Chondrocyte (in vitro differentiated cells): ENCODE results near the gene SORT1. TPM values are rescaled to one million over a fixed set of nuclear protein-coding genes. Genes with fewer than 3 reads are reported as not detected.

Experiments
- DNase-seq: peaks from one replicate; pipeline ENCODE4 v3.0.0; 2021; ENCODE audit warnings: mixed read lengths, low spot score
- H3K27ac Mint-ChIP-seq: one replicate; pipeline ENCODE4 v1.8.0; 2021; ENCODE audit warnings: mild to moderate bottlenecking, moderate library complexity, mixed read lengths; ENCODE audit not compliant: unreplicated experiment
- H3K27me3 Mint-ChIP-seq: 2 replicates; pipeline ENCODE4 v1.8.0; 2021; ENCODE audit warnings: low read depth, mixed read lengths
- H3K36me3 Mint-ChIP-seq: 2 replicates; pipeline ENCODE4 v1.8.0; 2021; ENCODE audit warnings: low read depth, mixed read lengths
- H3K4me1 Mint-ChIP-seq: 2 replicates; pipeline ENCODE4 v1.8.0; 2021; ENCODE audit warnings: low read depth, mild to moderate bottlenecking, mixed read lengths
- H3K4me3 Mint-ChIP-seq: one replicate; pipeline ENCODE4 v1.8.0; 2021; ENCODE audit warnings: mild to moderate bottlenecking, moderate library complexity, mixed read lengths; ENCODE audit not compliant: unreplicated experiment
- H3K9me3 Mint-ChIP-seq: 2 replicates; pipeline ENCODE4 v1.8.0; 2021; ENCODE audit warnings: low read depth, mixed read lengths
- CTCF ChIP-seq: fragments of 200-600 bp; sonication (generic); IDR thresholded peaks from 2 replicates; pipeline ENCODE4 v1.5.0; 2021; ENCODE audit warnings: antibody characterized with exemption, mild to moderate bottlenecking, moderate library complexity
- total RNA-seq: library from RNA; stranded (reverse); gene quantifications from 3 replicates; pipeline ENCODE4 v1.2.1, GENCODE V29; 2021

Gene SORT1
- total RNA-seq, 1 donor from 2014 or later: 107 TPM

GRCh38 chr1:109373126-109373525, 24.6 kb downstream of the SORT1 start:
- no peak for TF ChIP-seq CTCF
- Mint-ChIP-seq H3K27ac (peak overlapping the region; percentile 76), H3K4me1 (peaks cover 68% of the 10 kb centered on the region), H3K27me3 (no peaks in the 10 kb centered on the region), H3K4me3 (no peak overlapping the region), H3K36me3 (no peaks in the 10 kb centered on the region), H3K9me3 (no peaks in the 10 kb centered on the region)
- DNase-seq: no peak

- H3K4me1 Mint-ChIP-seq: peaks cover 71% of the 10 kb centered on the region
- DNase-seq: no peak
- no peak overlapping the region for H3K4me3 Mint-ChIP-seq
- peaks cover under 1% of the 10 kb centered on the region for H3K36me3 Mint-ChIP-seq
- H3K27ac Mint-ChIP-seq: peak overlapping the region; percentile 95
- H3K9me3 Mint-ChIP-seq: no peaks in the 10 kb centered on the region
- no peak for TF ChIP-seq CTCF
- no peaks in the 10 kb centered on the region for H3K27me3 Mint-ChIP-seq
These were observed 25.4 kb downstream of the SORT1 start for GRCh38 chr1:109372281-109372680.

GRCh38 chr1:109371341-109371739, 26.4 kb downstream of the SORT1 start:
- no peak for DNase-seq
- TF ChIP-seq CTCF: no peak
- peaks cover 6% of the 10 kb centered on the region for H3K36me3 Mint-ChIP-seq
- H3K9me3 Mint-ChIP-seq: no peaks in the 10 kb centered on the region
- peak overlapping the region; percentile 95 for H3K27ac Mint-ChIP-seq
- H3K4me1 Mint-ChIP-seq: peaks cover 68% of the 10 kb centered on the region
- H3K4me3 Mint-ChIP-seq: peak overlapping the region; percentile 65
- H3K27me3 Mint-ChIP-seq: no peaks in the 10 kb centered on the region

GRCh38 chr1:109370712-109371340, 26.9 kb downstream of the SORT1 start:
- no peak for DNase-seq
- peak overlapping the region; percentile 65 for H3K4me3 Mint-ChIP-seq
- H3K27ac Mint-ChIP-seq: peak overlapping the region; percentile 95
- H3K36me3 Mint-ChIP-seq: peaks cover 11% of the 10 kb centered on the region
- H3K9me3 Mint-ChIP-seq: no peaks in the 10 kb centered on the region
- H3K4me1 Mint-ChIP-seq: peaks cover 65% of the 10 kb centered on the region
- no peaks in the 10 kb centered on the region for H3K27me3 Mint-ChIP-seq
- TF ChIP-seq CTCF: no peak

- H3K36me3 Mint-ChIP-seq: peaks cover 14% of the 10 kb centered on the region
- H3K27ac Mint-ChIP-seq: peak overlapping the region; percentile 73
- no peak for TF ChIP-seq CTCF
- no peak overlapping the region for H3K4me3 Mint-ChIP-seq
- no peaks in the 10 kb centered on the region for H3K9me3 Mint-ChIP-seq
- H3K4me1 Mint-ChIP-seq: peaks cover 59% of the 10 kb centered on the region
- no peaks in the 10 kb centered on the region for H3K27me3 Mint-ChIP-seq
- DNase-seq: no peak
These were observed 28.5 kb downstream of the SORT1 start for GRCh38 chr1:109369167-109369746.
